Measurements from ENCODE around the gene XRCC1.

DNA sequence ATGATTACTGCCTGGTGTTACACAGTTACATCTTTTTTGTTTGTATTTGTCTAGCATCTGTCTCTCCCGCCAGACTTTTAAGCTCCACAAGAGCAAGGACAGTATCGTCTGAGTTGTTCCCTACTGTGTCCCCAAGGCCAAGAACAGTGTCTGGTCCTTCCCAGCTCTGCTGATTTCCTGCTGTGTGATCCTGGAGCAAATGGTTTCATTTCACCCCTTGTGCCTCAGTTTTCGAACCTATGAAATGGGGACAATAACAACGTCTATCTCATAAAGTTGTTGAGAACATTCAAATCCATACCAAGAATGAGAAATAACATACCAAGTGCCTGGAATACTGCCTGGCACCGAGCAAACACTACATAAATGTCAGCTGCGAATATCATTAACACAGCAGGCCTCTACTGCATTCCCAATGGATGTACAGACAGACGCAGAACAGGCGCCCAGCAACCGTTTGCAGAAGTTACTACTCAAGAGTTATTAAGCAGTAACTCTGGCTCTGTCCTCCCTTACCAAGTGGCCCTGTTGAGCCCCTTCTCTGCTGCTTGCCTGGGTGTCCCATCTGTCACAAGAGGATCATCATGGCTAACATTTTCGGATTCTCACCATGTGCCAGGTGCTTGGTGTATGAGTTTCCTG, 11.4 kb downstream of the XRCC1 start:
- TF ChIP-seq CTCF (IDR thresholded peaks at IDR 0.05), result no peak
- no peak for TF ChIP-seq REST (IDR thresholded peaks at IDR 0.05; ENCODE audit: insufficient read depth in 1 of 2, low read depth in 2 of 2, low read length in 1 of 2)
